CD14-positive monocyte (primary cell): Measurements from ENCODE around the gene LTF. TPM values are rescaled to one million over a fixed set of nuclear protein-coding genes. Genes with fewer than 3 reads are reported as not detected.

Source experiments
- DNase-seq, 3 donors: peaks; one replicate each; pipeline ENCODE4 v3.0.0-alpha.2; 2011 to 2022
- H2AFZ ChIP-seq: 2 replicates; pipeline ENCODE4 v1.6.0; 2012; ENCODE audit warnings: mild to moderate bottlenecking, low read depth, low read length, inconsistent platforms; ENCODE audit not compliant: insufficient read depth, poor library complexity, severe bottlenecking
- H3K27ac ChIP-seq, 2 donors: 1 replicate in 1 of 2; 2 replicates in 1 of 2; pipeline ENCODE4 v1.5.1; 2012 to 2013; ENCODE audit warnings: low read length in 2 of 2, control low read depth in 1 of 2, inconsistent platforms in 1 of 2, low read depth in 1 of 2, mild to moderate bottlenecking in 1 of 2
- H3K27me3 ChIP-seq, 2 donors: one replicate each; pipeline versions ENCODE4 v1.6.0 to v1.6.1; 2011 to 2013; ENCODE audit warnings: low read length in 2 of 2; ENCODE audit not compliant: control insufficient read depth in 2 of 2, insufficient read depth in 2 of 2
- H3K36me3 ChIP-seq, 2 donors: replicated peaks in 1 of 2; 1 replicate in 1 of 2; 2 replicates in 1 of 2; pipeline versions ENCODE4 v1.5.1 to v1.6.1; 2012 to 2013; ENCODE audit warnings: low read length in 2 of 2, control low read depth in 1 of 2, inconsistent platforms in 1 of 2, mild to moderate bottlenecking in 1 of 2; ENCODE audit not compliant: insufficient read depth in 2 of 2, control insufficient read depth in 1 of 2
- H3K4me1 ChIP-seq, 2 donors: 1 replicate in 1 of 2; 2 replicates in 1 of 2; pipeline versions ENCODE4 v1.5.1 to v1.6.1; 2012 to 2013; ENCODE audit warnings: low read length in 2 of 2, control low read depth in 1 of 2, inconsistent platforms in 1 of 2, mild to moderate bottlenecking in 1 of 2, moderate library complexity in 1 of 2; ENCODE audit not compliant: insufficient read depth in 2 of 2, control insufficient read depth in 1 of 2
- H3K4me2 ChIP-seq: replicated peaks from 2 replicates; pipeline ENCODE3; 2012; ENCODE audit warnings: low read length, moderate library complexity, mild to moderate bottlenecking; ENCODE audit not compliant: poor library complexity, severe bottlenecking; ENCODE audit errors: extremely low read depth
- H3K4me3 ChIP-seq, 3 experiments: fragments of 200-600 bp in 1 of 3; sonication (generic) in 1 of 3; replicated peaks in 1 of 3; 1 replicate in 2 of 3; 2 replicates in 1 of 3; pipeline ENCODE4 v1.5.1; 2011 to 2013; ENCODE audit warnings: low read length in 3 of 3, mild to moderate bottlenecking in 3 of 3, control low read depth in 2 of 3, low read depth in 2 of 3, inconsistent platforms in 1 of 3, moderate library complexity in 1 of 3
- H3K79me2 ChIP-seq: 2 replicates; pipeline ENCODE4 v1.6.0; 2012; ENCODE audit warnings: mild to moderate bottlenecking, control low read depth, inconsistent platforms, low read length, moderate library complexity; ENCODE audit not compliant: insufficient read depth
- H3K9ac ChIP-seq: 2 replicates; pipeline ENCODE4 v1.6.0; 2017; ENCODE audit warnings: low read length, mild to moderate bottlenecking; ENCODE audit not compliant: insufficient read depth, poor library complexity, severe bottlenecking
- H3K9me3 ChIP-seq, 2 donors: replicated peaks in 1 of 2; 1 replicate in 1 of 2; 2 replicates in 1 of 2; pipeline versions ENCODE4 v1.5.1 to v1.6.1; 2012 to 2013; ENCODE audit warnings: low read length in 2 of 2, control low read depth in 1 of 2; ENCODE audit not compliant: control insufficient read depth in 1 of 2, insufficient read depth in 1 of 2
- H4K20me1 ChIP-seq: 2 replicates; pipeline ENCODE4 v1.6.0; 2012; ENCODE audit warnings: mild to moderate bottlenecking, low read length, control low read depth, moderate library complexity; ENCODE audit not compliant: insufficient read depth
- H3K27ac Mint-ChIP-seq, 7 donors: one replicate each; pipeline ENCODE4 v1.8.0; 2020; ENCODE audit warnings: mild to moderate bottlenecking in 7 of 7, mixed read lengths in 7 of 7, moderate library complexity in 6 of 7, inconsistent platforms in 2 of 7
- H3K27me3 Mint-ChIP-seq, 3 donors: one replicate each; pipeline ENCODE4 v1.8.0; 2021 to 2022; ENCODE audit warnings: low read depth in 3 of 3, mild to moderate bottlenecking in 3 of 3, mixed read lengths in 3 of 3, moderate library complexity in 3 of 3, inconsistent platforms in 1 of 3
- H3K36me3 Mint-ChIP-seq, 2 donors: one replicate each; pipeline ENCODE4 v1.8.0; 2020; ENCODE audit warnings: mixed read lengths in 2 of 2, inconsistent platforms in 1 of 2, mild to moderate bottlenecking in 1 of 2
- H3K4me1 Mint-ChIP-seq: one replicate; pipeline ENCODE4 v1.8.0; 2020; ENCODE audit warnings: mild to moderate bottlenecking, mixed read lengths
- H3K4me3 Mint-ChIP-seq, 2 donors: one replicate each; pipeline ENCODE4 v1.8.0; 2020; ENCODE audit warnings: mild to moderate bottlenecking in 2 of 2, mixed read lengths in 2 of 2, moderate library complexity in 1 of 2
- H3K9me3 Mint-ChIP-seq, 7 donors: one replicate each; pipeline ENCODE4 v1.8.0; 2020 to 2022; ENCODE audit warnings: mixed read lengths in 7 of 7, mild to moderate bottlenecking in 6 of 7, moderate library complexity in 6 of 7, inconsistent platforms in 2 of 7
- WGBS: methylation state at CpG from one replicate; pipeline ENCODE4 v1.1.5; 2013; ENCODE audit warnings: missing lambda C conversion rate; ENCODE audit not compliant: insufficient coverage; 5-methylcytosine and 5-hydroxymethylcytosine counted together
- intact Hi-C, 2 donors: fragments of 100-400 bp; cut with micrococcal nuclease; formaldehyde crosslinking; loops; one replicate each; pipeline versions ENCODE4 v1.15.0 to v1.15.1; 2023
- polyA plus RNA-seq, 3 donors: library from polyadenylated mRNA; depleted of rRNA in 1 of 3; unstranded in 2 of 3; stranded (reverse) in 1 of 3; fragments of 300-500 nt in 2 of 3; fragments of >200 nt in 1 of 3; fragmentation: Illumina TruSeq in 2 of 3; gene quantifications; 1 replicate in 2 of 3; 2 replicates in 1 of 3; pipeline ENCODE4 v1.2.3, GENCODE V29; 2012 to 2021
- TF ChIP-seq, protein P1 (sequence below): fragments of 200-600 bp; IDR thresholded peaks from one replicate; pipeline ENCODE4 v1.8.0; 2022; ENCODE audit warnings: antibody characterized with exemption, mild to moderate bottlenecking

LTF gene
- polyA plus RNA-seq, 3 donors = not detected

DNA sequence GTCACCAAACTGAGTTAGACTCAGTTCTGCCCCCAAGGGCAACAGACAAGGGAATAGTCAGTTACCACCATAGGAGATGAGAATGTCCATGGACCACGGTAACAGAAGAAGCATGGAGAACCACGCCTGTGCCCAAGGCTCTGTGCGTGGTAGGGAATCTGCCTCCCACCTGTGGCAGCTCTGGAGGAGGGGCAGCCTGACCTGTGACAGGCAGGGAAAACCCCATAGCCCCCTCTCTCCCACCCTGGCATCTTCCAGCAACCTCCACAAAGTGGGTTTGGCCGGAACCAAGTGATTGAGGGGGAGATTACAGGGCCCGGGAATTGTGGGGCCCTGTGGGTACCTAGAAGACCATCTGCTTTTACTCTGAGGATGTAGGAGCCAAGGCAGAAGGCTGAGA, 14.3 kb upstream of the LTF start:
- Mint-ChIP-seq H3K27me3 (peaks cover 1 to 6% (median 2%) of the 10 kb centered on the region in 3 donors), H3K4me1 (peaks cover 12% of the 10 kb centered on the region), H3K4me3 (no peak overlapping the region), H3K36me3 (peaks cover 0 to 4% of the 10 kb centered on the region in 2 donors), H3K27ac (peak overlapping the region in 4 of 7 donors; percentile 22 to 73 (median 60)), H3K9me3 (peaks cover 5 to 15% (median 11%) of the 10 kb centered on the region in 7 donors)
- Histone ChIP-seq H3K27me3 (no peaks in the 10 kb centered on the region), H3K4me3 (no peak overlapping the region), H3K9ac (no peak overlapping the region), H3K27ac (no peak overlapping the region), H3K4me2 (no peak overlapping the region), H3K9me3 (no peaks in the 10 kb centered on the region), H2AFZ (no peak overlapping the region), H3K4me1 (peaks cover 8 to 11% of the 10 kb centered on the region in 2 donors), H4K20me1 (no peaks in the 10 kb centered on the region), H3K36me3 (no peaks in the 10 kb centered on the region), H3K79me2 (no peaks in the 10 kb centered on the region)
- no peak for DNase-seq
- TF ChIP-seq, protein P1, sequence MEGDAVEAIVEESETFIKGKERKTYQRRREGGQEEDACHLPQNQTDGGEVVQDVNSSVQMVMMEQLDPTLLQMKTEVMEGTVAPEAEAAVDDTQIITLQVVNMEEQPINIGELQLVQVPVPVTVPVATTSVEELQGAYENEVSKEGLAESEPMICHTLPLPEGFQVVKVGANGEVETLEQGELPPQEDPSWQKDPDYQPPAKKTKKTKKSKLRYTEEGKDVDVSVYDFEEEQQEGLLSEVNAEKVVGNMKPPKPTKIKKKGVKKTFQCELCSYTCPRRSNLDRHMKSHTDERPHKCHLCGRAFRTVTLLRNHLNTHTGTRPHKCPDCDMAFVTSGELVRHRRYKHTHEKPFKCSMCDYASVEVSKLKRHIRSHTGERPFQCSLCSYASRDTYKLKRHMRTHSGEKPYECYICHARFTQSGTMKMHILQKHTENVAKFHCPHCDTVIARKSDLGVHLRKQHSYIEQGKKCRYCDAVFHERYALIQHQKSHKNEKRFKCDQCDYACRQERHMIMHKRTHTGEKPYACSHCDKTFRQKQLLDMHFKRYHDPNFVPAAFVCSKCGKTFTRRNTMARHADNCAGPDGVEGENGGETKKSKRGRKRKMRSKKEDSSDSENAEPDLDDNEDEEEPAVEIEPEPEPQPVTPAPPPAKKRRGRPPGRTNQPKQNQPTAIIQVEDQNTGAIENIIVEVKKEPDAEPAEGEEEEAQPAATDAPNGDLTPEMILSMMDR = no peak
- intact Hi-C loops = no loop called here
- 89% methylated on average over 1 of the region's 5 CpGs for WGBS

DNA sequence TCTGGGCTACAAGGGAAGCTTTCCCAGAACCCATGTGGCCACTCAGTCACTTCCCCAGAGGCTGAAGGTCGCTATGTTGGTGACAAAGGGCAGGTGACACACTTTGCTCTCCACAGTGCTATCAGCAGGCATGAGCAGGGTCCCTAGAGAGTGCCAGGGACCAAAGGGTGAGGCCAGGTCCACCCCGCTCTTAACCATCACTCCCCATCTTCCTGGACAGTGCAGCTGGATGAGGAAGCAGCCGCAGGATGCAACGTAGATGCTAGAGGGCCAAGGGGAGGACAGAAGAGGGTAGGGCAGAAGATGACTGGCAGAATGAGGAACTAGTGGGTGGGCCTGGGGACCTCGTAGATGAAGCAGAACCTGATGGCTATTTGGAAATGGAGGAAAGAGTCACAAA, 13.6 kb upstream of the LTF start:
- intact Hi-C loops = no loop called here
- Histone ChIP-seq H3K27me3 (no peaks in the 10 kb centered on the region), H3K27ac (no peak overlapping the region), H3K4me2 (no peak overlapping the region), H3K79me2 (no peaks in the 10 kb centered on the region), H2AFZ (peak overlapping the region; percentile 41), H3K9me3 (no peaks in the 10 kb centered on the region), H3K9ac (no peak overlapping the region), H3K4me1 (peaks cover 8 to 11% of the 10 kb centered on the region in 2 donors), H3K4me3 (no peak overlapping the region), H3K36me3 (no peaks in the 10 kb centered on the region), H4K20me1 (no peaks in the 10 kb centered on the region)
- TF ChIP-seq, protein P1 = no peak
- 5% methylated on average over 4 of the region's 5 CpGs for WGBS
- Mint-ChIP-seq H3K36me3 (peaks cover 0 to 4% of the 10 kb centered on the region in 2 donors), H3K27ac (peak overlapping the region in 5 of 7 donors; percentile 6 to 67 (median 40)), H3K9me3 (peaks cover 5 to 18% (median 11%) of the 10 kb centered on the region in 7 donors), H3K4me3 (no peak overlapping the region), H3K27me3 (peaks cover 1 to 6% (median 2%) of the 10 kb centered on the region in 3 donors), H3K4me1 (peaks cover 12% of the 10 kb centered on the region)
- peak; percentile 56 to 79 (median 64) for DNase-seq
